ENCODE measurements around the gene PRMT3.

- TF ChIP-seq CTCF (IDR thresholded peaks at IDR 0.05 in 8 of 11, conservative IDR thresholded peaks at IDR 0.05 in 3 of 11) (no peak), POLR2AphosphoS5 (IDR thresholded peaks at IDR 0.05) (no peak)
Measured at GRCh38 chr11:20489948-20490347, 102.4 kb downstream of the PRMT3 start.

Data from spleen (tissue), 7 donors.